ENCODE measurements around the gene VAPA. TPM values are rescaled to one million over a fixed set of nuclear protein-coding genes. Genes with fewer than 3 reads are reported as not detected.
A peak's percentile ranks its signal among the peaks of the same experiment; 100 is the strongest.

VAPA gene
- total and polyA plus RNA-seq, 9 of the 15 experiments (the other 6 are each of a cell fraction or from before 2014, with no cell fraction given): 219 to 902 (median 526) TPM

DNA sequence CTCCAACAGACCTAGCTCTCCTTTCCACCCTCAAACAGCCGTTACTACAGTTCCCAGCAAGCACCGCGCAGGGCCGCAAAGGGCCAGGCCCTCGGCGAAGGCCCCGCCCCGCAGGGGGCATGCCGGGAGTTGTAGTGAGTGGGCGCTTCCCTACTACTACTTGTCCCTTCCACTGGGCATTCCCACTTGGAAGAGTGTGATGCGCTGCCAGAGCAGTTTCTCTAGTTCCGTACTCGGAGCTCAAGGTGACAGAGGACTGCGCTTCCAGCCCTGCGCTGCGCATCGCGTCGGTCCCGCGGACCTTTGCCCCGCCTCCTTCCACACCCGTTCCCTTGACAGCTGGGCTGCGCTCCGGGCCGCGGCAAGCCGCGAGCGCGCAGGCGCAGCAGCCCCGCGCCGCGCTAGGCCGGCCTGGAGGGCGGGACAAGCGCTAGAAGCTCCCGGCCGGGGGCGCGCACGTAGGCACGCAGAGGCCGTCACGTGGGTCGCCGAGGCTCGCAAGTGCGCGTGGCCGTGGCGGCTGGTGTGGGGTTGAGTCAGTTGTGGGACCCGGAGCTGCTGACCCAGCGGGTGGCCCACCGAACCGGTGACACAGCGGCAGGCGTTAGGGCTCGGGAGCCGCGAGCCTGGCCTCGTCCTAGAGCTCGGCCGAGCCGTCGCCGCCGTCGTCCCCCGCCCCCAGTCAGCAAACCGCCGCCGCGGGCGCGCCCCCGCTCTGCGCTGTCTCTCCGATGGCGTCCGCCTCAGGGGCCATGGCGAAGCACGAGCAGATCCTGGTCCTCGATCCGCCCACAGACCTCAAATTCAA lies at the start of gene VAPA (continued):
- TF ChIP-seq MLX (CRISPR knock-in tag; conservative IDR thresholded peaks at IDR 0.05) (0 out of 4 replicates have a peak, but pooled peaks of 1 of the 2 experiments have one; percentile 73), SMARCC2 (IDR thresholded peaks at IDR 0.05; ENCODE audit: low read depth) (no peak), POLR3A (IDR thresholded peaks at IDR 0.05; ENCODE audit: borderline replicate concordance, extremely low read depth, insufficient read depth, insufficient read length) (no peak), LCOR (CRISPR knock-in tag; IDR thresholded peaks at IDR 0.05) (peak; percentile 67), JUND (IDR thresholded peaks at IDR 0.05; ENCODE audit: borderline replicate concordance, low read depth, low read length) (peak; percentile 62), JUND (tag; IDR thresholded peaks at IDR 0.05; ENCODE audit: borderline replicate concordance, low read depth, low read length) (peak; percentile 46; the same call in 2 of the 3 replicates), ZBTB33 (CRISPR knock-in tag; IDR thresholded peaks at IDR 0.05) (0 out of 2 replicates have a peak, but pooled peaks have one; percentile 32), GATA2 (CRISPR knock-in tag; IDR thresholded peaks at IDR 0.05) (no peak), E2F1 (CRISPR knock-in tag; IDR thresholded peaks at IDR 0.05) (peak; percentile 93; the same call in 1 of the 2 replicates), ZBTB7A (IDR thresholded peaks at IDR 0.05; ENCODE audit: borderline replicate concordance, control insufficient read depth, low read depth, low read length) (peak; percentile 47; the same call in 1 of the 2 replicates), TRIM24 (IDR thresholded peaks at IDR 0.05) (peak in 1 of 2 experiments; percentile 8; a peak in 1 of 4 replicates), ETV6 (IDR thresholded peaks at IDR 0.05; ENCODE audit: borderline replicate concordance in 1 of 2, low read depth in 2 of 2, low read length in 1 of 2) (0 out of 4 replicates have a peak, but pooled peaks of 1 of the 2 experiments have one; percentile 52), ETV6 (CRISPR knock-in tag; IDR thresholded peaks at IDR 0.05; ENCODE audit: borderline replicate concordance) (no peak; the same call in 1 of the 2 replicates), ZNF668 (CRISPR knock-in tag; IDR thresholded peaks at IDR 0.05) (no peak), EP300 (IDR thresholded peaks at IDR 0.05; ENCODE audit: low read length) (peak; percentile 49), MAZ (CRISPR knock-in tag; conservative IDR thresholded peaks at IDR 0.05 in 1 of 2, IDR thresholded peaks at IDR 0.05 in 1 of 2) (peak; percentile 60 to 87), MYC (IDR thresholded peaks at IDR 0.05; ENCODE audit: low read depth, low read length) (peak; percentile 86), MYC (CRISPR knock-in tag; IDR thresholded peaks at IDR 0.05; ENCODE audit: borderline replicate concordance, low read depth) (no peak)
- TF ChIP-seq, protein P1, sequence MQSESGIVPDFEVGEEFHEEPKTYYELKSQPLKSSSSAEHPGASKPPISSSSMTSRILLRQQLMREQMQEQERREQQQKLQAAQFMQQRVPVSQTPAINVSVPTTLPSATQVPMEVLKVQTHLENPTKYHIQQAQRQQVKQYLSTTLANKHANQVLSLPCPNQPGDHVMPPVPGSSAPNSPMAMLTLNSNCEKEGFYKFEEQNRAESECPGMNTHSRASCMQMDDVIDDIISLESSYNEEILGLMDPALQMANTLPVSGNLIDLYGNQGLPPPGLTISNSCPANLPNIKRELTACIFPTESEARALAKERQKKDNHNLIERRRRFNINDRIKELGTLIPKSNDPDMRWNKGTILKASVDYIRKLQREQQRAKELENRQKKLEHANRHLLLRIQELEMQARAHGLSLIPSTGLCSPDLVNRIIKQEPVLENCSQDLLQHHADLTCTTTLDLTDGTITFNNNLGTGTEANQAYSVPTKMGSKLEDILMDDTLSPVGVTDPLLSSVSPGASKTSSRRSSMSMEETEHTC (IDR thresholded peaks at IDR 0.05): peak; percentile 88
